ENCODE measurements around the gene AKAP10. TPM values are rescaled to one million over a fixed set of nuclear protein-coding genes. Genes with fewer than 3 reads are reported as not detected.

AKAP10 gene
- total RNA-seq, 2 donors from 2014 or later = 27.5 to 30.3 TPM

DNA sequence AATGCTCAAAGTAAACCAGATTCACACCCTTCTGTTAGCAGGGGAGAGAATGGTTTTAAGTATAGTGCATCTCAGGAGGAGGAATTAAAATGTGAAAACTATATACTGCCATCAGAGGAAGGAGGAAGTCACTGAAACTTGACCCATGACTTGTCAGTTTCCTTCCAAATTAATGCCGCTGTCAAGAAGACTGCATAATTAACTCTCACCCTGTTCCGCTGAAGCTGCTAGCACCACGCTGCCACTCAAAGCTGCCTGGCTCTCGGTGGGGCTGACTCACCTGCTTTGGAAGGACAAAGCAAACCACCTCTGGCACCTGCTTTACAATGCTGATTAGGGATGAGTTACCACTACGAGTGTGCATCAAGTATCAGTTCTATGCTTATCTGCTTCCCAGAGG lies 72.1 kb downstream of the AKAP10 start:
- Histone ChIP-seq H3K9ac (ENCODE audit: low read depth in 2 of 2, low read length in 2 of 2) (no peak overlapping the region), H3K9me3 (no peaks in the 10 kb centered on the region), H3K36me3 (peaks cover 15% of the 10 kb centered on the region), H3K4me3 (no peak overlapping the region), H3K4me1 (no peaks in the 10 kb centered on the region), H3K27ac (no peak overlapping the region), H3K27me3 (no peaks in the 10 kb centered on the region)
- intact Hi-C loops (cut with DNase I) = no loop called here
- DNase-seq = no peak
- TF ChIP-seq, protein P1, sequence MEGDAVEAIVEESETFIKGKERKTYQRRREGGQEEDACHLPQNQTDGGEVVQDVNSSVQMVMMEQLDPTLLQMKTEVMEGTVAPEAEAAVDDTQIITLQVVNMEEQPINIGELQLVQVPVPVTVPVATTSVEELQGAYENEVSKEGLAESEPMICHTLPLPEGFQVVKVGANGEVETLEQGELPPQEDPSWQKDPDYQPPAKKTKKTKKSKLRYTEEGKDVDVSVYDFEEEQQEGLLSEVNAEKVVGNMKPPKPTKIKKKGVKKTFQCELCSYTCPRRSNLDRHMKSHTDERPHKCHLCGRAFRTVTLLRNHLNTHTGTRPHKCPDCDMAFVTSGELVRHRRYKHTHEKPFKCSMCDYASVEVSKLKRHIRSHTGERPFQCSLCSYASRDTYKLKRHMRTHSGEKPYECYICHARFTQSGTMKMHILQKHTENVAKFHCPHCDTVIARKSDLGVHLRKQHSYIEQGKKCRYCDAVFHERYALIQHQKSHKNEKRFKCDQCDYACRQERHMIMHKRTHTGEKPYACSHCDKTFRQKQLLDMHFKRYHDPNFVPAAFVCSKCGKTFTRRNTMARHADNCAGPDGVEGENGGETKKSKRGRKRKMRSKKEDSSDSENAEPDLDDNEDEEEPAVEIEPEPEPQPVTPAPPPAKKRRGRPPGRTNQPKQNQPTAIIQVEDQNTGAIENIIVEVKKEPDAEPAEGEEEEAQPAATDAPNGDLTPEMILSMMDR (IDR thresholded peaks at IDR 0.05) = no peak

DNA sequence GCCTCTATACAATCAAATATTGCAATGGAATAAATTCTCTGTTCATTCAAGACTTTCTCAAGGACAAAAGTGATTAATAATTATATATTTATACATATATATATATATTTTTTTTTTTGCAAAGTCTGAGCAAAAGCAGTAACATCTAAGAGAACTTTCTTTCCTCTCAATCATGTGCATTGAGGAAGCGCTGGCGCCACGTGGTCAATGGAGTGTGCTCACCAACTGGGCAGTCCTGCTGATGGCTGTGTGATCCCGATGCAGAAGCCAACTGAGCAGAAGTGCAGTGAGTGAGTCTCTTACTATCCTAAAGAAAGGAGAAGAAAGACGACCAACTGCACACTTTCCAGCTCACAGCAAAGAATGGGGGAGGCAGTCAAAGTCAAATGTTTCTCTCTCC lies 72.7 kb downstream of the AKAP10 start:
- Histone ChIP-seq H3K27me3 (no peaks in the 10 kb centered on the region), H3K9me3 (no peaks in the 10 kb centered on the region), H3K4me1 (no peaks in the 10 kb centered on the region), H3K27ac (no peak overlapping the region), H3K4me3 (no peak overlapping the region), H3K9ac (ENCODE audit: low read depth in 2 of 2, low read length in 2 of 2) (no peak overlapping the region), H3K36me3 (peaks cover 15% of the 10 kb centered on the region)
- intact Hi-C loops (cut with DNase I) = no loop called here
- TF ChIP-seq, protein P1 (IDR thresholded peaks at IDR 0.05) = no peak
- DNase-seq = no peak

DNA sequence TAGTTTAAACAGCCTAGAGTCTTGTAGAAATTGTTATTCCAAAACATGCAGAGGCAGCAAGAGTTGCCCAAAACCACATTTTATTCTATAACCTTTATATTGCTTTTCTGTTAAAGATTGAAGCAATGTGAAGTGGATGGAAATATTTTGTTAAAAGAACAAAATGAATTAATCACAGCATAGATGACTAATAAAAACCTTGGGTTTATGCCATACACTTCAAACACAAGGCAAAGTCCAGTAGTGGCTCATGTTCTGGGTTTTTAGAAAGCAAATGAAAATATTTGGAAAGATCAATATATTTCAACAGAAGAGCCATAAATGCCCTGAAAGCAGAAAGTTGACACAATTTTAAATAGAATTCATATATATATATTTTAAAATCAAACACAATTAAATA lies 73.2 kb downstream of the AKAP10 start:
- Histone ChIP-seq H3K36me3 (peaks cover 14% of the 10 kb centered on the region), H3K9ac (ENCODE audit: low read depth in 2 of 2, low read length in 2 of 2) (no peak overlapping the region), H3K4me3 (no peak overlapping the region), H3K4me1 (no peaks in the 10 kb centered on the region), H3K9me3 (no peaks in the 10 kb centered on the region), H3K27ac (no peak overlapping the region), H3K27me3 (no peaks in the 10 kb centered on the region)
- intact Hi-C loops (cut with DNase I) = no loop called here
- TF ChIP-seq, protein P1 (IDR thresholded peaks at IDR 0.05) = no peak
- no peak for DNase-seq

DNA sequence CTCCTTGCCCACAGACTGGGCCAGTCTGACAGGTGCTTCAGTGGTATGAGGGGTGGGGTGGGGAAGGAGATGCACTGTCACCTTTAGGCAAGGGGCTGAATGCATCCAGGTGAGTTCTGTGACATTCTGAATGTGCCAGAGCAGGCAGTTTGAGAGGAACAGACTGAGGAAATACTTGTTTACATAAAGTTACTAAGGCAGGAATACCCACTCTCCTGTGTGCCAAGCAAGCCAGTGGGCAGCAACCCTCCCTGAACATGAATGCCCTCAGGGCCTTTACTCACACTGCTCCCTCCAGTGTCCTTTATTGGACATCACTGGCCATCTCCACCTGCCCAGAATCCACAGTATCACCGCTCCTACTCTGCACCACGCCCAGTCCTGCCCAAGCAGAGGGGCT lies 76.8 kb downstream of the AKAP10 start:
- no peaks in the 10 kb centered on the region for H3K27me3 ChIP-seq
- H3K9me3 ChIP-seq = no peaks in the 10 kb centered on the region
- intact Hi-C loops (cut with DNase I) = no loop called here
- H3K4me3 ChIP-seq = no peak overlapping the region
- H3K27ac ChIP-seq = no peak overlapping the region
- H3K36me3 ChIP-seq = peaks cover 3% of the 10 kb centered on the region
- H3K9ac ChIP-seq (ENCODE audit: low read depth in 2 of 2, low read length in 2 of 2) = no peak overlapping the region
- DNase-seq = no peak
- peaks cover 5% of the 10 kb centered on the region for H3K4me1 ChIP-seq
- TF ChIP-seq, protein P1 (IDR thresholded peaks at IDR 0.05) = no peak

DNA sequence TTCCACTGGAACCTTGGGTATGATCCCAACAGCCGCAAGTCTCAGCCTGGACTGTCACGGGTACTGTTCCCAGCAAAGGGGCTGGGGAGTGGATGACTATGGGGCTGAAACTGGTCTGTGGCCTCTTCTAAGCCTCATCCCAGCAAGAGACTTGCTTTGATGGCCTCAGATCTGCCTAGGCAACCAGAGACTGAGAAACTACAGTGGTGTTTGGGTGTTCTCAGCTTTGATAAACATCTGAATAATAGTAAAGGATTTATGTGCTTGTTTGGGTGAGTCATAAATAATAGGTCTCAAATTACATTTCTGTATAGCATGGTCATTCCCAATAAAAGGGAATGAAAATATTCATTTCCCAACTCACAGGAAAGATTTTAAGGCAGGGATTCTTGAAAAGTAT lies 79.7 kb downstream of the AKAP10 start:
- DNase-seq = no peak

More for the DNA sequence above, 79.7 kb downstream of the AKAP10 start:
- intact Hi-C loops (cut with DNase I) = no loop called here
- no peak overlapping the region for H3K4me3 ChIP-seq
- H3K27ac ChIP-seq = no peak overlapping the region
- H3K27me3 ChIP-seq = no peaks in the 10 kb centered on the region
- peaks cover 5% of the 10 kb centered on the region for H3K4me1 ChIP-seq
- H3K9ac ChIP-seq (ENCODE audit: low read depth in 2 of 2, low read length in 2 of 2) = no peak overlapping the region
- no peaks in the 10 kb centered on the region for H3K9me3 ChIP-seq
- no peaks in the 10 kb centered on the region for H3K36me3 ChIP-seq
- TF ChIP-seq, protein P1 (IDR thresholded peaks at IDR 0.05) = no peak
